ENCODE results near the gene SYTL5.

GRCh38 chrX:38045538-38046096 lies 39.3 kb downstream of the SYTL5 start:
- TF ChIP-seq, protein P1, sequence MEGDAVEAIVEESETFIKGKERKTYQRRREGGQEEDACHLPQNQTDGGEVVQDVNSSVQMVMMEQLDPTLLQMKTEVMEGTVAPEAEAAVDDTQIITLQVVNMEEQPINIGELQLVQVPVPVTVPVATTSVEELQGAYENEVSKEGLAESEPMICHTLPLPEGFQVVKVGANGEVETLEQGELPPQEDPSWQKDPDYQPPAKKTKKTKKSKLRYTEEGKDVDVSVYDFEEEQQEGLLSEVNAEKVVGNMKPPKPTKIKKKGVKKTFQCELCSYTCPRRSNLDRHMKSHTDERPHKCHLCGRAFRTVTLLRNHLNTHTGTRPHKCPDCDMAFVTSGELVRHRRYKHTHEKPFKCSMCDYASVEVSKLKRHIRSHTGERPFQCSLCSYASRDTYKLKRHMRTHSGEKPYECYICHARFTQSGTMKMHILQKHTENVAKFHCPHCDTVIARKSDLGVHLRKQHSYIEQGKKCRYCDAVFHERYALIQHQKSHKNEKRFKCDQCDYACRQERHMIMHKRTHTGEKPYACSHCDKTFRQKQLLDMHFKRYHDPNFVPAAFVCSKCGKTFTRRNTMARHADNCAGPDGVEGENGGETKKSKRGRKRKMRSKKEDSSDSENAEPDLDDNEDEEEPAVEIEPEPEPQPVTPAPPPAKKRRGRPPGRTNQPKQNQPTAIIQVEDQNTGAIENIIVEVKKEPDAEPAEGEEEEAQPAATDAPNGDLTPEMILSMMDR (IDR thresholded peaks at IDR 0.05) = no peak
- no peak for TF ChIP-seq ZFX (IDR thresholded peaks at IDR 0.05; ENCODE audit: borderline replicate concordance)
